ENCODE data around the gene FBXO17.

DNA sequence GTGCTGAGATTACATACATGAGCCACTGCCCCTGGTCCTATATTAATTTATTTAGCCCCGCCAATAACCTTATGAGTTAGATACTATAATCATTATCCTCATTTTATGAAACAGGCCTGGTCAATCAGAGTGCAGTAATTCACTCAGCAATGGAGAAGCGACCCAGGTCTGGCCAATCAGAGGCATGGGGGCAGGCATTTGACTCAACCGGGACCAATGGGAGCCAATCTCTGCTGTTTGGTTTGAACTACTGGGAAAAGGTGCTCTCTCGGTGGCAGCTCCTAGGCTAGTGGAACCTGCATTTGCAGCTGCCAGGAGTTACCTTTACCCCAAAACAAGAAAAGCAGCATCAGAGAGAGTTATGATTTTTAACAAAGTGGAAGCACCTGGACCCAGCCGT lies 82.7 kb downstream of the FBXO17 start:
- TF ChIP-seq, protein P1, sequence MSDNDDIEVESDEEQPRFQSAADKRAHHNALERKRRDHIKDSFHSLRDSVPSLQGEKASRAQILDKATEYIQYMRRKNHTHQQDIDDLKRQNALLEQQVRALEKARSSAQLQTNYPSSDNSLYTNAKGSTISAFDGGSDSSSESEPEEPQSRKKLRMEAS (IDR thresholded peaks at IDR 0.05; ENCODE audit: low read depth, low read length), result no peak
- TF ChIP-seq, protein P2, sequence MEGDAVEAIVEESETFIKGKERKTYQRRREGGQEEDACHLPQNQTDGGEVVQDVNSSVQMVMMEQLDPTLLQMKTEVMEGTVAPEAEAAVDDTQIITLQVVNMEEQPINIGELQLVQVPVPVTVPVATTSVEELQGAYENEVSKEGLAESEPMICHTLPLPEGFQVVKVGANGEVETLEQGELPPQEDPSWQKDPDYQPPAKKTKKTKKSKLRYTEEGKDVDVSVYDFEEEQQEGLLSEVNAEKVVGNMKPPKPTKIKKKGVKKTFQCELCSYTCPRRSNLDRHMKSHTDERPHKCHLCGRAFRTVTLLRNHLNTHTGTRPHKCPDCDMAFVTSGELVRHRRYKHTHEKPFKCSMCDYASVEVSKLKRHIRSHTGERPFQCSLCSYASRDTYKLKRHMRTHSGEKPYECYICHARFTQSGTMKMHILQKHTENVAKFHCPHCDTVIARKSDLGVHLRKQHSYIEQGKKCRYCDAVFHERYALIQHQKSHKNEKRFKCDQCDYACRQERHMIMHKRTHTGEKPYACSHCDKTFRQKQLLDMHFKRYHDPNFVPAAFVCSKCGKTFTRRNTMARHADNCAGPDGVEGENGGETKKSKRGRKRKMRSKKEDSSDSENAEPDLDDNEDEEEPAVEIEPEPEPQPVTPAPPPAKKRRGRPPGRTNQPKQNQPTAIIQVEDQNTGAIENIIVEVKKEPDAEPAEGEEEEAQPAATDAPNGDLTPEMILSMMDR (IDR thresholded peaks at IDR 0.05; ENCODE audit: low read depth, low read length), result no peak
